K562 (cell line): ENCODE results near the gene DLK1. TPM values are rescaled to one million over a fixed set of nuclear protein-coding genes. Genes with fewer than 3 reads are reported as not detected.

Source experiments
- ATAC-seq: fragments of 200-7000 bp; cut with Tn5 transposase; 3 replicates; pipeline ENCODE4 v1.9.1; 2020; ENCODE audit warnings: moderate library complexity
- BruUV-seq: library from RNA; stranded (reverse); fragments of 400-500 nt; replicated peaks from 2 replicates; lab custom pipeline; 2021; lab: Mats Ljungman, UMichigan
- CTCF ChIA-PET: fragments of 300-600 bp; formaldehyde crosslinking; extraction: SDS; loops from one replicate; lab custom pipeline; 2021; ENCODE audit warnings: low intra/inter-chr PET ratio; lab: Yijun Ruan, JAX
- POLR2A ChIA-PET: fragments of 300-600, 350-650 bp; sonication (Branson Sonifier 250); formaldehyde crosslinking; extraction: SDS; loops from one replicate; lab custom pipeline; 2021; ENCODE audit warnings: antibody characterized with exemption, inconsistent platforms; lab: Yijun Ruan, JAX
- DNase-seq, 4 experiments: peaks; one replicate each; pipeline versions ENCODE4 v3.0.0 to v3.0.0-alpha.2; 2011 to 2018; ENCODE audit warnings: low spot score in 3 of 4, mixed read lengths in 3 of 4; ENCODE audit errors: extremely low read depth in 1 of 4
- FAIRE-seq: peaks from 2 replicates; lab custom pipeline; 2011; peaks lifted over from hg19 to GRCh38; lab: Jason Lieb, UNC
- H2AFZ ChIP-seq: 2 replicates; pipeline ENCODE4 v1.6.0; 2011; ENCODE audit warnings: low read depth, low read length, control low read depth, inconsistent platforms
- H3K27ac ChIP-seq: fragments of 200-600 bp; 3 replicates; pipeline ENCODE4 v1.8.0; 2011; ENCODE audit warnings: low read depth, mild to moderate bottlenecking, control low read depth, inconsistent platforms, low read length, moderate library complexity, mixed read lengths; ENCODE audit errors: extremely low read depth
- H3K27me3 ChIP-seq, 2 experiments: fragments of 300-600 bp in 1 of 2; 2 replicates in 1 of 2; 3 replicates in 1 of 2; pipeline versions ENCODE4 v1.6.0 to v1.8.0; 2011; ENCODE audit warnings: inconsistent platforms in 2 of 2, low read length in 2 of 2, mild to moderate bottlenecking in 1 of 2, mixed read lengths in 1 of 2, moderate library complexity in 1 of 2; ENCODE audit not compliant: control insufficient read depth in 2 of 2, insufficient read depth in 2 of 2
- H3K36me3 ChIP-seq: fragments of 300-600 bp; 3 replicates; pipeline ENCODE4 v1.8.0; 2011; ENCODE audit warnings: mild to moderate bottlenecking, low read length, inconsistent platforms; ENCODE audit not compliant: control insufficient read depth, insufficient read depth
- H3K4me1 ChIP-seq, 2 experiments: fragments of 200-600 bp in 1 of 2; replicated peaks in 1 of 2; 2 replicates in 1 of 2; 3 replicates in 1 of 2; pipeline versions ENCODE4 v1.5.1 to v1.8.0; 2011; ENCODE audit warnings: inconsistent platforms in 2 of 2, low read length in 2 of 2, mild to moderate bottlenecking in 1 of 2, mixed read lengths in 1 of 2, moderate library complexity in 1 of 2; ENCODE audit not compliant: control insufficient read depth in 2 of 2, insufficient read depth in 2 of 2
- H3K4me2 ChIP-seq: 2 replicates; pipeline ENCODE4 v1.6.1; 2011; ENCODE audit warnings: low read length, control low read depth, inconsistent platforms, mixed read lengths; ENCODE audit not compliant: insufficient read depth
- H3K4me3 ChIP-seq: fragments of 200-600 bp; sonication (generic), shearing (Covaris generic); 2 replicates; pipeline ENCODE4 v1.5.1; 2016; ENCODE audit warnings: control low read depth, inconsistent platforms
- H3K79me2 ChIP-seq: fragments of 200-600 bp; 3 replicates; pipeline ENCODE4 v1.8.0; 2011; ENCODE audit warnings: low read length, inconsistent platforms; ENCODE audit not compliant: control insufficient read depth, insufficient read depth
- H3K9ac ChIP-seq, 2 experiments: 2 replicates each; pipeline versions ENCODE4 v1.6.0 to v1.6.1; 2011; ENCODE audit warnings: low read depth in 2 of 2, low read length in 2 of 2, control low read depth in 1 of 2, inconsistent platforms in 1 of 2, mild to moderate bottlenecking in 1 of 2, mixed read lengths in 1 of 2; ENCODE audit not compliant: insufficient read depth in 1 of 2
- H3K9me1 ChIP-seq: one replicate; pipeline ENCODE4 v1.6.0; 2011; ENCODE audit warnings: inconsistent platforms, mild to moderate bottlenecking, low read length, moderate library complexity; ENCODE audit not compliant: control insufficient read depth, insufficient read depth
- H3K9me3 ChIP-seq: replicated peaks from 2 replicates; pipeline ENCODE4 v1.5.1; 2011; ENCODE audit warnings: low read depth, low read length, inconsistent platforms; ENCODE audit not compliant: control insufficient read depth, insufficient read depth
- H4K20me1 ChIP-seq: replicated peaks from 2 replicates; pipeline ENCODE4 v1.6.1; 2011; ENCODE audit warnings: low read length, inconsistent platforms, mixed read lengths; ENCODE audit not compliant: control insufficient read depth, insufficient read depth
- BCOR ChIP-seq: fragments of 450-650 bp; IDR thresholded peaks from 2 replicates; pipeline ENCODE4 v1.6.1; 2016
- KDM1A ChIP-seq, 2 experiments: fragments of 450-650 bp; IDR thresholded peaks; 2 replicates each; pipeline ENCODE4 v1.6.1; 2016; ENCODE audit warnings: mild to moderate bottlenecking in 2 of 2
- RBM25 ChIP-seq: fragments of 200-400 bp; formaldehyde crosslinking; IDR thresholded peaks from 2 replicates; pipeline ENCODE4 v1.6.1; 2018; ENCODE audit warnings: low read length, low read depth, moderate library complexity; ENCODE audit not compliant: severe bottlenecking
- RFX5 ChIP-seq: IDR thresholded peaks from 2 replicates; pipeline ENCODE4 v1.6.1; 2011; ENCODE audit warnings: low read depth, mild to moderate bottlenecking, improper control_type of control experiment, low read length
- SMARCA5 ChIP-seq: fragments of 450-650 bp; IDR thresholded peaks from 2 replicates; pipeline ENCODE4 v1.6.1; 2016
- ZFP36 ChIP-seq: fragments of 150-350 bp; IDR thresholded peaks from 2 replicates; pipeline ENCODE4 v1.6.1; 2018; ENCODE audit warnings: low read length, low read depth; ENCODE audit not compliant: partially characterized antibody
- ZNF24 ChIP-seq: fragments of 450-650 bp; IDR thresholded peaks from 2 replicates; pipeline ENCODE4 v1.6.1; 2016
- ZNF696 ChIP-seq: fragments of 250-450 bp; sonication (Bioruptor Pico); conservative IDR thresholded peaks from 2 replicates; pipeline ENCODE4 v1.4.0; 2020; ENCODE audit warnings: mild to moderate bottlenecking, moderate library complexity
- WGBS: fragments of 100-300 bp; shearing (Covaris generic); methylation state at CpG from one replicate; pipeline ENCODE4 v1.1.6; 2016; ENCODE audit warnings: low coverage, mixed read lengths; ENCODE audit not compliant: insufficient coverage; ENCODE audit errors: missing lambda C conversion rate; 5-methylcytosine and 5-hydroxymethylcytosine counted together
- in situ Hi-C: fragments of 300-500 bp; cut with MboI; formaldehyde crosslinking; loops from 4 replicates; pipeline ENCODE4 v1.15.0; 2018; ENCODE audit warnings: inconsistent platforms, mixed read lengths
- intact Hi-C: fragments of 100-400 bp; cut with micrococcal nuclease; formaldehyde crosslinking; loops from 2 replicates; pipeline ENCODE4 v1.14.2; 2022
- polyA plus RNA-seq, 8 experiments: library from polyadenylated mRNA; depleted of rRNA in 4 of 8; stranded (reverse) in 5 of 8; unstranded in 3 of 8; fragments of >200 nt; fragmentation: Nextera tagmentation in 2 of 8; fragmentation: Illumina TruSeq in 1 of 8; extraction: Ambion mirVana in 2 of 8; extraction: Trizol in 1 of 8; gene quantifications; 2 replicates each; pipeline versions ENCODE4 v1.2.1 to v1.2.3, GENCODE V29; 2011 to 2014; ENCODE audit warnings: inconsistent platforms in 1 of 8, missing spikeins in 1 of 8
- total RNA-seq, 7 experiments: library from RNA; depleted of rRNA in 6 of 7; stranded (reverse); fragments of >200 nt in 6 of 7; fragmentation: Illumina TruSeq in 2 of 7; extraction: Trizol in 2 of 7; gene quantifications; 2 replicates each; pipeline versions ENCODE4 v1.2.1 to v1.2.3, GENCODE V29; 2011 to 2021; ENCODE audit warnings: low replicate concordance in 1 of 7
- TF ChIP-seq, protein P1 (sequence below): sonication (generic); formaldehyde crosslinking; IDR thresholded peaks from 2 replicates; pipeline ENCODE4 v1.8.1; 2023; ENCODE audit warnings: mild to moderate bottlenecking, missing genetic modification reagents
- TF ChIP-seq, protein P2 (sequence below), 2 experiments: fragments of 450-650 bp; formaldehyde crosslinking in 1 of 2; IDR thresholded peaks; 2 replicates each; pipeline versions ENCODE4 v1.4.0 to v1.6.1; 2014 to 2020; ENCODE audit warnings: mild to moderate bottlenecking in 2 of 2, borderline replicate concordance in 1 of 2, low read depth in 1 of 2

The DLK1 gene
- total and polyA plus RNA-seq, 9 of the 15 experiments (the other 6 are each of a cell fraction or from before 2014, with no cell fraction given): 4.4 to 97.2 (median 15.3) TPM

DNA sequence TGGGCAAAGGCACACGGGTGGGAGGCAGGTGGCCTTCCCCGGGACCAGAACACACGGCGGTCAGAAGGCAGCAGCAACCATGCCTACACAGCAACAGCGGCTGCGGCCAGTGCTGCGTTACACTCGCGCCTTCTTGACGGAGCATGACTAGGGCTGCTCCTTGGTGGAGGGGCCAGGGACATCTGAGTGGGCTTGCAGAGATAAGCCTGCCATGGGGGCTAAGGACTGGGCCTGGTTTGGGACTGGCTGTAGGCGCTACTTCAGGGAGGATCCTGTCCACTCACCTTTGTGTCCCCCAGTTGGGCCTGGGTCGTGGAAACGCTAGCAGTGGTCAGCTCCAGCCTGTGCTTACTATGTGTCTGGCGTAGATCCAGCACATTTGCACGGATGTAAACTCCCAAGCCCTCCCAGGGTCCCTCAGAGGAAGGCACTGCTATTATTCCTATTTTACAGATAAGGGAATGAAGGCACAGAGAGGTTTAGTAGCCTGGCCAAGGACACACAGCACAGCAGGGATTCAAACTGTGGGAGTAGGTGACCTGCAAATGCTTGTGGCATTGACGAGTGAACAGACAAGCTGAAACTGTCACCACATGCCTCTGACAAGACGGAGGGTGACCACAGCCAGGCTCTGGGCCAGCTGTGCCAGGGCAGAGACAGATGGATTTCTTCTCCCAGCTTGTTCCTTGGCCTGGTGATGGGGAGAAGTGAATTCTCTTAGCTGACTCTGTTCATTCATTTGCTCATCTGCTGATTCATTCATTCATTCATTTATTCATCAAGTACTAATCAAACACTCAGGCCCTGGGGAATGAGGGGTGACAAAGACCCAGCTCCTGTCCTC, 31.9 kb upstream of the DLK1 start:
- ChIA-PET CTCF (interaction anchor here (0.7 kb wide), 1 partner anchor 12 kb away, joined by 3 read pairs; no protein-coding TSS in a partner anchor), POLR2A (no interaction called here)
- in situ Hi-C loops: no loop called here
- Histone ChIP-seq H3K4me1 (peaks cover 40 to 63% of the 10 kb centered on the region in 2 experiments), H3K9ac (peak overlapping the region in 1 of 2 experiments; percentile 52; a peak in 1 of 4 replicates), H3K4me3 (no peak overlapping the region), H3K36me3 (no peaks in the 10 kb centered on the region), H3K27me3 (no peaks in the 10 kb centered on the region), H3K9me3 (no peaks in the 10 kb centered on the region), H3K9me1 (no peaks in the 10 kb centered on the region), H3K4me2 (no peak overlapping the region), H2AFZ (no peak overlapping the region), H3K79me2 (no peaks in the 10 kb centered on the region; the same call in 2 of the 3 replicates), H4K20me1 (no peaks in the 10 kb centered on the region), H3K27ac (no peak overlapping the region)
- 60% methylated on average over 10 of the region's 17 CpGs for WGBS
- no peak for DNase-seq
- ATAC-seq: no peak
- FAIRE-seq: no peak
- BruUV-seq: no TSS peak
- intact Hi-C loops: loop anchor here (5.0 kb wide), 1 partner anchor 32 kb away; no protein-coding TSS in a partner anchor
- TF ChIP-seq SMARCA5 (peak; percentile 71; the same call in 1 of the 2 replicates), BCOR (peak; percentile 88), ZNF24 (peak; percentile 81; the same call in 1 of the 2 replicates), ZNF696 (CRISPR knock-in tag) (no peak), RFX5 (no peak), ZFP36 (peak; percentile 91), KDM1A (IDR thresholded peaks at IDR 0.05) (peak; percentile 59 to 67), RBM25 (peak; percentile 91)
- TF ChIP-seq, protein P1, sequence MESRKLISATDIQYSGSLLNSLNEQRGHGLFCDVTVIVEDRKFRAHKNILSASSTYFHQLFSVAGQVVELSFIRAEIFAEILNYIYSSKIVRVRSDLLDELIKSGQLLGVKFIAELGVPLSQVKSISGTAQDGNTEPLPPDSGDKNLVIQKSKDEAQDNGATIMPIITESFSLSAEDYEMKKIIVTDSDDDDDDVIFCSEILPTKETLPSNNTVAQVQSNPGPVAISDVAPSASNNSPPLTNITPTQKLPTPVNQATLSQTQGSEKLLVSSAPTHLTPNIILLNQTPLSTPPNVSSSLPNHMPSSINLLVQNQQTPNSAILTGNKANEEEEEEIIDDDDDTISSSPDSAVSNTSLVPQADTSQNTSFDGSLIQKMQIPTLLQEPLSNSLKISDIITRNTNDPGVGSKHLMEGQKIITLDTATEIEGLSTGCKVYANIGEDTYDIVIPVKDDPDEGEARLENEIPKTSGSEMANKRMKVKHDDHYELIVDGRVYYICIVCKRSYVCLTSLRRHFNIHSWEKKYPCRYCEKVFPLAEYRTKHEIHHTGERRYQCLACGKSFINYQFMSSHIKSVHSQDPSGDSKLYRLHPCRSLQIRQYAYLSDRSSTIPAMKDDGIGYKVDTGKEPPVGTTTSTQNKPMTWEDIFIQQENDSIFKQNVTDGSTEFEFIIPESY: peak; percentile 83
- TF ChIP-seq, protein P2, sequence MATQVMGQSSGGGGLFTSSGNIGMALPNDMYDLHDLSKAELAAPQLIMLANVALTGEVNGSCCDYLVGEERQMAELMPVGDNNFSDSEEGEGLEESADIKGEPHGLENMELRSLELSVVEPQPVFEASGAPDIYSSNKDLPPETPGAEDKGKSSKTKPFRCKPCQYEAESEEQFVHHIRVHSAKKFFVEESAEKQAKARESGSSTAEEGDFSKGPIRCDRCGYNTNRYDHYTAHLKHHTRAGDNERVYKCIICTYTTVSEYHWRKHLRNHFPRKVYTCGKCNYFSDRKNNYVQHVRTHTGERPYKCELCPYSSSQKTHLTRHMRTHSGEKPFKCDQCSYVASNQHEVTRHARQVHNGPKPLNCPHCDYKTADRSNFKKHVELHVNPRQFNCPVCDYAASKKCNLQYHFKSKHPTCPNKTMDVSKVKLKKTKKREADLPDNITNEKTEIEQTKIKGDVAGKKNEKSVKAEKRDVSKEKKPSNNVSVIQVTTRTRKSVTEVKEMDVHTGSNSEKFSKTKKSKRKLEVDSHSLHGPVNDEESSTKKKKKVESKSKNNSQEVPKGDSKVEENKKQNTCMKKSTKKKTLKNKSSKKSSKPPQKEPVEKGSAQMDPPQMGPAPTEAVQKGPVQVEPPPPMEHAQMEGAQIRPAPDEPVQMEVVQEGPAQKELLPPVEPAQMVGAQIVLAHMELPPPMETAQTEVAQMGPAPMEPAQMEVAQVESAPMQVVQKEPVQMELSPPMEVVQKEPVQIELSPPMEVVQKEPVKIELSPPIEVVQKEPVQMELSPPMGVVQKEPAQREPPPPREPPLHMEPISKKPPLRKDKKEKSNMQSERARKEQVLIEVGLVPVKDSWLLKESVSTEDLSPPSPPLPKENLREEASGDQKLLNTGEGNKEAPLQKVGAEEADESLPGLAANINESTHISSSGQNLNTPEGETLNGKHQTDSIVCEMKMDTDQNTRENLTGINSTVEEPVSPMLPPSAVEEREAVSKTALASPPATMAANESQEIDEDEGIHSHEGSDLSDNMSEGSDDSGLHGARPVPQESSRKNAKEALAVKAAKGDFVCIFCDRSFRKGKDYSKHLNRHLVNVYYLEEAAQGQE (IDR thresholded peaks at IDR 0.05; ENCODE audit: borderline replicate concordance): no peak
- TF ChIP-seq, protein P2 (CRISPR knock-in tag; IDR thresholded peaks at IDR 0.05; ENCODE audit: low read depth): no peak
